GM12878 (cell line): ENCODE measurements around the gene PGAM1. TPM values are rescaled to one million over a fixed set of nuclear protein-coding genes. Genes with fewer than 3 reads are reported as not detected.

Experiments
- BCL11A ChIP-seq: IDR thresholded peaks from 2 replicates; pipeline ENCODE4 v1.6.1; 2011; ENCODE audit warnings: low read depth, low read length
- CBX3 ChIP-seq: fragments of 200-600 bp; sonication (generic); IDR thresholded peaks from 2 replicates; pipeline ENCODE4 v1.6.1; 2016; ENCODE audit warnings: low read depth, borderline replicate concordance
- CREB1 ChIP-seq: IDR thresholded peaks from 2 replicates; pipeline ENCODE4 v1.6.1; 2012; ENCODE audit warnings: low read depth, mild to moderate bottlenecking, inconsistent platforms
- E4F1 ChIP-seq: fragments of 450-650 bp; IDR thresholded peaks from 2 replicates; pipeline ENCODE4 v1.6.1; 2018; ENCODE audit warnings: borderline replicate concordance, mild to moderate bottlenecking; ENCODE audit not compliant: partially characterized antibody
- EED ChIP-seq: sonication (generic); IDR thresholded peaks from 2 replicates; pipeline ENCODE4 v1.6.1; 2016; ENCODE audit warnings: antibody characterized with exemption, low read depth
- ESRRA ChIP-seq: IDR thresholded peaks from 2 replicates; pipeline ENCODE4 v1.6.1; 2012; ENCODE audit warnings: mild to moderate bottlenecking, low read length, improper control_type of control experiment
- GABPA ChIP-seq: IDR thresholded peaks from 2 replicates; pipeline ENCODE4 v1.6.1; 2014; ENCODE audit warnings: antibody characterized with exemption, low read depth, mild to moderate bottlenecking, inconsistent platforms
- HCFC1 ChIP-seq: fragments of 150-350 bp; IDR thresholded peaks from 2 replicates; pipeline ENCODE4 v1.6.1; 2014; ENCODE audit warnings: low read length
- HDAC2 ChIP-seq: fragments of 200-600 bp; sonication (generic); IDR thresholded peaks from 2 replicates; pipeline ENCODE4 v1.6.1; 2017
- HSF1 ChIP-seq: fragments of 150-350 bp; IDR thresholded peaks from 2 replicates; pipeline ENCODE4 v1.6.1; 2014; ENCODE audit warnings: mild to moderate bottlenecking, low read depth, low read length
- KLF5 ChIP-seq: fragments of 450-650 bp; IDR thresholded peaks from 2 replicates; pipeline ENCODE4 v1.6.1; 2014; ENCODE audit warnings: mild to moderate bottlenecking; ENCODE audit not compliant: partially characterized antibody
- PAX8 ChIP-seq: fragments of 450-650 bp; IDR thresholded peaks from 2 replicates; pipeline ENCODE4 v1.6.1; 2017; ENCODE audit warnings: mild to moderate bottlenecking, moderate library complexity
- PKNOX1 ChIP-seq: fragments of 450-650 bp; IDR thresholded peaks from 2 replicates; pipeline ENCODE4 v1.6.1; 2016; ENCODE audit warnings: mild to moderate bottlenecking
- RB1 ChIP-seq: fragments of 450-650 bp; formaldehyde crosslinking; IDR thresholded peaks from 2 replicates; pipeline ENCODE4 v1.6.1; 2017; ENCODE audit warnings: mild to moderate bottlenecking, borderline replicate concordance
- RELB ChIP-seq: fragments of 450-650 bp; IDR thresholded peaks from 2 replicates; pipeline ENCODE4 v1.6.1; 2017; ENCODE audit warnings: low read depth, mild to moderate bottlenecking, moderate library complexity
- REST ChIP-seq: IDR thresholded peaks from 2 replicates; pipeline ENCODE4 v1.6.1; 2012; ENCODE audit warnings: mild to moderate bottlenecking, low read depth, low read length
- SIX5 ChIP-seq: IDR thresholded peaks from 2 replicates; pipeline ENCODE4 v1.6.1; 2011; ENCODE audit warnings: mild to moderate bottlenecking, low read depth, low read length, moderate library complexity; ENCODE audit not compliant: severe bottlenecking
- SMAD5 ChIP-seq: IDR thresholded peaks from 2 replicates; pipeline ENCODE4 v1.6.1; 2016; ENCODE audit warnings: antibody characterized with exemption, low read depth
- STAT3 ChIP-seq: IDR thresholded peaks from 2 replicates; pipeline ENCODE4 v1.6.1; 2011; ENCODE audit warnings: low read depth, low read length, improper control_type of control experiment
- TARDBP ChIP-seq: IDR thresholded peaks from 2 replicates; pipeline ENCODE4 v1.6.1; 2016; ENCODE audit warnings: borderline replicate concordance
- YBX1 ChIP-seq: fragments of 450-650 bp; IDR thresholded peaks from 2 replicates; pipeline ENCODE4 v1.6.1; 2016; ENCODE audit warnings: antibody characterized with exemption
- polyA plus RNA-seq, 11 experiments: library from polyadenylated mRNA; depleted of rRNA in 4 of 11; unstranded in 6 of 11; stranded (reverse) in 5 of 11; fragments of >200 nt; fragmentation: Nextera tagmentation in 4 of 11; fragmentation: Illumina TruSeq in 1 of 11; extraction: Ambion mirVana in 4 of 11; extraction: Trizol in 1 of 11; gene quantifications; 1 replicate in 1 of 11; 2 replicates in 10 of 11; pipeline versions ENCODE4 v1.2.1 to v1.2.3, GENCODE V29; 2011 to 2016; ENCODE audit warnings: inconsistent platforms in 2 of 11, missing spikeins in 2 of 11, low read depth in 1 of 11
- total RNA-seq, 4 experiments: library from RNA; depleted of rRNA in 3 of 4; stranded (reverse); fragments of >200 nt in 3 of 4; fragmentation: Illumina TruSeq in 1 of 4; extraction: Trizol in 1 of 4; gene quantifications; 2 replicates each; pipeline versions ENCODE4 v1.2.1 to v1.2.3, GENCODE V29; 2013 to 2021

PGAM1 gene
- total and polyA plus RNA-seq, 10 of the 15 experiments (the other 5 are each of a cell fraction or from before 2014, with no cell fraction given), result 115 to 1,362 (median 744) TPM

GRCh38 chr10:97425964-97426775, at the start of gene PGAM1 (continued):
- TF ChIP-seq E4F1 (no peak), TARDBP (no peak), PKNOX1 (peak; percentile 32; the same call in 1 of the 2 replicates), BCL11A (no peak), STAT3 (no peak), RELB (no peak), CREB1 (0 out of 2 replicates have a peak, but pooled peaks have one; percentile 57), ESRRA (no peak), KLF5 (peak; percentile 72), PAX8 (no peak), YBX1 (no peak), SMAD5 (no peak; the same call in 1 of the 2 replicates), HDAC2 (no peak), HSF1 (no peak), EED (no peak), RB1 (peak; percentile 65; the same call in 1 of the 2 replicates), SIX5 (peak; percentile 7), HCFC1 (peak; percentile 36; the same call in 1 of the 2 replicates), CBX3 (no peak), REST (no peak), GABPA (no peak)
